Epithelial cell of proximal tubule (primary cell): ENCODE data around the gene FERMT3. TPM values are rescaled to one million over a fixed set of nuclear protein-coding genes. Genes with fewer than 3 reads are reported as not detected.
A peak's percentile ranks its signal among the peaks of the same experiment; 100 is the strongest.

Experiments
- DNase-seq: peaks from one replicate; pipeline ENCODE4 v3.0.0-alpha.2; 2011; ENCODE audit warnings: low read depth
- H3K4me3 ChIP-seq: 2 replicates; pipeline ENCODE4 v1.5.1; 2011; ENCODE audit warnings: low read depth, mild to moderate bottlenecking, low read length
- CTCF ChIP-seq: conservative IDR thresholded peaks from 2 replicates; pipeline ENCODE4 v1.5.1; 2012; ENCODE audit warnings: low read depth, mild to moderate bottlenecking, low read length
- total RNA-seq: library from RNA; depleted of rRNA; stranded (reverse); fragments of >200 nt; gene quantifications from 2 replicates; pipeline ENCODE4 v1.2.3, GENCODE V29; 2015

Gene FERMT3
- total RNA-seq, 1 donor from 2014 or later = 0.29 TPM

DNA sequence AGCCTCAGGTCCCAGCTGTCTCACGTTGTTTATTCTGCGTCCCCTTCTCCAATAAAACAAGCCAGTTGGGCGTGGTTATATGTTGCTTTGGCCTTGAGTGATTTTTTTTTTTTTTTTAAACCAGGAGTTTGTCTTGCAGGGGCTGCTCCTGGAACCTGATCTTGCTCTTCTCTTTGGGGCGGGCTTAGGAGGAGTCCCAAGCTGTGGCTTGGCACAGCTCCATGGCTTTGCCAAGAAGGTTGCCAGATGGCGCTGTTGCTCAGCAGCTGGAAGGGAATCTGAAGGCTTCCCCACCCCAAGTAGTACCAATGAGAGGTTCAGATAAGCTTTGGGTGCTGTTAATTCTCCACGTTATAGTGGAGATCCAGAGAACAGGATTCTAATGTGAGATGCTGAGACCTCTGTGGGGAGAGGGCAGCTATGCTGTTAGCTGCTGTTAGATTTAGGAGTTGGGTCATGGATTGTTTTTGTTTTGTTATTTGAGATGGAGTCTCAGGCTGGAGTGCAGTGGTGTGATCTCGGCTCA is 2.0 kb upstream of the FERMT3 start:
- DNase-seq = no peak
- peak; percentile 82 for TF ChIP-seq CTCF
- no peak overlapping the region for H3K4me3 ChIP-seq

DNA sequence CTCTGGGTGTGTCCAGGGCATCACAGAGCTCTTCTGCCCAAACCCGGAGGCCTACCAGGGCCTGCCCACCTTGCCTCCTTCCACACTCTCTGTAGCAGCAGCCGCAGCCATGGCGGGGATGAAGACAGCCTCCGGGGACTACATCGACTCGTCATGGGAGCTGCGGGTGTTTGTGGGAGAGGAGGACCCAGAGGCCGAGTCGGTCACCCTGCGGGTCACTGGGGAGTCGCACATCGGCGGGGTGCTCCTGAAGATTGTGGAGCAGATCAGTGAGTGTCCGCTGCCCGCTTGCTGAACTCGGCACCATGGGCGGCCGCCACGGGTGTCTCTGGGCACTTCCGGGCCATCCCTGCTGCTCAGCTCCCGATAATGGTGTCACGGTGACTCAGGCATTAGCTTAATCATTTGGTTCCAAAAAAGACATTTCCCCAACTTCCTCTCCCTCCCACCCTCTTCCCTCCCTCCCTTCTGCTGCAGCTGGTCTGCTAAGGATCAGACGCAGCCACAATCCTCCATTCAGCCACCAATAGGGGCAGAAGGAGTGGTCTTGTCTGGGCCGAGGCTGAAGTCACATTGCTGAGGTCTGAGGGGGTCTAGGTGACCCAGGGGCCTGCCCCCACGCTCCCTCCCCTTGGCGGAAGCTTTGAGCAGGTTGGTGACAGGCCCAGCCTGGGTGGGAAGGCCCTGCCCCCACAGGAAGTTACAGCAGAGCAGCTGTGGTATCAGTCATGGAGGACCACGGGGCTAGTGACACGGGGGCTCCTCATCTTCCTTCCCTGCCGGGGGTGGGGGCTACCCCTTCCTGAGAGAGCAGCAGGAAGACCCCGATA is 950 bp downstream of the FERMT3 start:
- no peak for TF ChIP-seq CTCF
- no peak for DNase-seq
- no peak overlapping the region for H3K4me3 ChIP-seq

- no peak for DNase-seq
- TF ChIP-seq CTCF = no peak
- H3K4me3 ChIP-seq = no peak overlapping the region
These were observed 1.7 kb downstream of the FERMT3 start for GRCh38 chr11:64208086-64208795.

DNA sequence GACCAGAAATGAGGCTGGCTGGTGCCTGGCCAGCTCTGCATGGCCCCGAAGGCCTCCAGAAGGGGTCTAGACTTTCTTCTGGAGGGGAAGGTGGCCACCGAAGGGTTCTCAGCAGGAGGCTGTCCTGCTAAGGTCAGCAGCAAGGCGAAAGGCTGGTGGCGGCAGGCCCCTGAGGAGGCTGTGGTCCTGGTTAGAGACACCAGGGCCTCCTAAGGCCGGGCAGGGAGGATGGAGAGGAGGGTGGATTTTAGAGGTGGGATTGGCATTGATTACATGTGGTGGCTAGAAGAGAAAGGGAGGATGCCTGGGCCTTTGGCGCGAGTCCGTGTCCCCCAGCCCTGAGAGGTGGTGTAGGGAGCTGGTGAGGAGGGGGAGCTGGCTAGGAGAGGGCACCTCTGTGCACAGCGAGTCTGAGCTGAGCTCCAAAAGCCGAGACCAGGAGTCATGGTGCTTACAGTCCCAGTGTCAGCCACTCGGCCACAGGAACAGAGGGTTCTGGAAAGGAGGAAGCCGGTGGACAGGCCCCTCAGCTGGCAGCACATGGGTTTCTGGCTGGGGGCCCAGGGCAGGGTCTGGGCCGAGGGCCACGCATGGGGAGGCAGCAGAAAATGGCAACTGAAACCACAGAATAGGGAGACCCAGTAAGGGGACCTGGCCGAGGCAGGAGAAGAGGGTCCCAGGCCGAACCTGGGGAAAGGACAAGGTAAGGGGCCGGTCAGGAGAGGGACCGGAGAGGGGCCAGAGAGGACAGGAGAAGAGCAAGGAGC is 2.5 kb downstream of the FERMT3 start:
- TF ChIP-seq CTCF = no peak
- H3K4me3 ChIP-seq = no peak overlapping the region

DNA sequence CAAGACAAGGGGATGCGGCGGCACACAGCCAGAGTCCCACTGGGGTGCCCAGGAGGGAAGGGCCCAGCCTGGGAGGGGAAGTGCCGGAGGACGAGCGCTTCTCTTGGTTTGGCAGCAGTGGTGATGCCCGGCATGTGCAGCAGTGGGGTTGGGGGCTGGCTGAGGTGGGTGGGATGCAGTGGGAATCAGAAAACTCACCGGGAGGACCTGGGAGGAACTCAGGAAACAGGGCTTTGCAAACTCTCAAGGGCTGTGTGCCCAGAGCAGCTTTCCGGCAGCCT is 3.0 kb downstream of the FERMT3 start:
- TF ChIP-seq CTCF = no peak

More for the DNA sequence above, 2.5 kb downstream of the FERMT3 start:
- no peak for DNase-seq

DNA sequence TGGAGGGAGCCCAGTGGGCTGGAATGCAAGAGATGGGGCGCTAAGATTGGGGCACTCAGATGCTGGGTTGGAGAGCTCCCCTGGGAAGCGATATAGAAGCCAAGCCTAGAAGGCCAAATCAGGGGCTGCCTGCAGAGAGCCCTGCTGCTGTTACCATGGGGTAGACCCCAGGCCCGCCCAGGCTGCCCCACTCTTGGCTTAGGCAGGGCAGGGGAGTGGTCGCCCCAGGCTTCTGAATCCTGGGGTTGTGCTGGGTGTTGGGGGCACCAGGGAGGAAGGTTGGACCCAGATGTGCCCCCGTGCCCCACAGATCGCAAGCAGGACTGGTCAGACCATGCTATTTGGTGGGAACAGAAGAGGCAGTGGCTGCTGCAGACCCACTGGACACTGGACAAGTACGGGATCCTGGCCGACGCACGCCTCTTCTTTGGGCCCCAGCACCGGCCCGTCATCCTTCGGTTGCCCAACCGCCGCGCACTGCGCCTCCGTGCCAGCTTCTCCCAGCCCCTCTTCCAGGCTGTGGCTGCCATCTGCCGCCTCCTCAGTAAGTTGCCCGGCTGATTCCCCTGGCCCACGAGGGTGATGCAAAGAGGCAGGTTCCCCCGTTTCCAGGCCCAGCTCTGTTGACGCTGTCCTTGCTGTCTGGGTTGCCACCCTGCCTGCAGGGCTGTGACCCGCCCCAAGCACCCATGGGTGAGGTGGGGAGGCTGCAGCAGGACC is 3.9 kb downstream of the FERMT3 start:
- H3K4me3 ChIP-seq = no peak overlapping the region
- DNase-seq = no peak
- no peak for TF ChIP-seq CTCF

More for the DNA sequence above, 3.0 kb downstream of the FERMT3 start:
- no peak overlapping the region for H3K4me3 ChIP-seq
- DNase-seq = no peak
